ENCODE results near the gene TTF2.
A peak's percentile ranks its signal among the peaks of the same experiment; 100 is the strongest.
"Not testable (repeated sequence)": the region's sequence is repeated elsewhere in the genome, so short reads cannot be mapped to it uniquely, and the experiment has no call there.

TTF2 gene

DNA sequence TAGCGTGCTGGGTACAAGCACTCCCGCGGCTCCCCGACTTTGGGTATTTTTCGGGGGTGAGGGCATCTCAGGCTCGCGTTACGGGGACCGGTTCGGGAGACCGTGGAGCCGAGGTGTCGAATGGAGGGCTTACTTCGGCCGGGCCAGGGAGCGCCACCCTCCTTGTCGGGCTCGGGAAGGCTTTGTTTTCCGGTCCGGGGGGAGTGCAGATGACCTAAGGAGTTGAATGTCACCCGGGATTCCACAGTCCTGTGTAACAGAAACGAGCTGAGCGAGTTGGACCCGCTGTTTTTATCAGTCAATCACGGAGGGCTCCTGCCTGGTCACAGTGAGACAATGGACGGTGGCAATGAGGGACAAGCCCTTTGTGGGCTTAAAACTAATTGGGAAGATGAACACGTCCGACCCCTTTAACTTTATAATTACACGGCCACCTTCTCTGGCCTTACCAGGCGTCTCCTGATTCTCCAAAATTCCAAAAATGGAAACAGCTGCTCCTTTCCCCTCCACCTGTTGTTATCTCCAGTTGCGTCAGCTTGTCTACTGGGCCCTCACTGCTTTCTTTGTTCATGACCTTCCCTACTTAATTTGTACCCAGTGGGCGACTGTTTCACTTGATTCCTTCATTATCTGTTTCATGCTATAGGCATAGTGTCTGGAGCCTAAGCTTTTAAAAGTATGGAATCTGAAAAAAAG is 62.4 kb downstream of the TTF2 start:
- no peak for FAIRE-seq

DNA sequence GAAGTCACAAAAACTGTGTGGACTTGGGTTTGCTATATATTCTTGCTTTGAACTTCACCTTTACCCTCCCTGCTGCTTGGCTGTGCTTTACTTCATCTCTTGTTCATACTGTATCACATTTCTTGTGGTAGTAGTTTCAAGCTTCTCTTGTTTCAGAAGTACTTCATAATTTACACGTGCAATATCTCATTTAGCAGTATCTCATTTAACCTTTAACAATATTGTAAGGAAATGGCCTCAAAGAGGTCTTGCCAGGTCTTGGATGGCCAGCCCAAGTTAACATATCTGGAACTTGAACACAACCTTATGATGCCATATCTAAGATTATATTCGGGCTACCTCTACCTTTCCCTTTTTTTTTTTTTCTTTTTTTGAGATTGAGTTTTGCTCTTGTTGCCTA is 63.1 kb downstream of the TTF2 start:
- FAIRE-seq = no peak

DNA sequence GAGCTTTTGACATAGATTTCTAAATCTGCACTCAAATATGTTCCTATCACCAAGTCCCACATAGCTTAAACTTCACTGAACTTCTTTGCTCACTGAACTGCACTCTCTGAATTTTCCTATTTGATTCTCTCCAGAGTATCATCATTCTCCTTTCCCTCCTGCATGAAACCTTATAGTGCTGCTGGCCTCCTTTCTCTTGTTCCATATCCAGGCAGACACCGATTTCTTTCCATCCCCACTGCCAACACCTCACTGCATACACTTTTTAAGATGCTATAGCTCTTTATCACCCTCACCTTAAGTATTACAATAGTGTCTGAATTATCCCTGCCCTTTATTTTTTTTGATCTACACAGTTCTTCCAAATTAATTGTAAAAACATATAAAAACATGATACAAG is 64.5 kb downstream of the TTF2 start:
- no peak for FAIRE-seq

DNA sequence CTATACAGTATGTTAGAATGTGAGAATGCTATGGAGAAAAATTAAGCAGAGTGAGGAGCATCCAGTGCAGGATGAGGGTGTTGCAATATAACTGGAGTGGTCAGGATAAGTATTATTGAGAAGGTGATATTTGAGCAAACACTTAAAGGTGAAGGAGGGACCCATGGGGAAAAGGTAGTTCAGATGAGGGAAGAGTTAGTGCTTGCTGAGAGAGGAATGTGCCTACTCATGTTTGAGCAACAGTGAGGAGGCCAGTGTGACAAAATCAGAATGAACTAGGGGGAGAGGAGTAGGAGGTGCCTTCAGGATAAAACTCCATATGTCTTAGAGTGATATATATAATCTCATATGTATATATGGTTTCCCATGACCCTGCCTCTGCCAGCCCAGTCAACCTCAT is 67.7 kb downstream of the TTF2 start:
- FAIRE-seq = no peak

DNA sequence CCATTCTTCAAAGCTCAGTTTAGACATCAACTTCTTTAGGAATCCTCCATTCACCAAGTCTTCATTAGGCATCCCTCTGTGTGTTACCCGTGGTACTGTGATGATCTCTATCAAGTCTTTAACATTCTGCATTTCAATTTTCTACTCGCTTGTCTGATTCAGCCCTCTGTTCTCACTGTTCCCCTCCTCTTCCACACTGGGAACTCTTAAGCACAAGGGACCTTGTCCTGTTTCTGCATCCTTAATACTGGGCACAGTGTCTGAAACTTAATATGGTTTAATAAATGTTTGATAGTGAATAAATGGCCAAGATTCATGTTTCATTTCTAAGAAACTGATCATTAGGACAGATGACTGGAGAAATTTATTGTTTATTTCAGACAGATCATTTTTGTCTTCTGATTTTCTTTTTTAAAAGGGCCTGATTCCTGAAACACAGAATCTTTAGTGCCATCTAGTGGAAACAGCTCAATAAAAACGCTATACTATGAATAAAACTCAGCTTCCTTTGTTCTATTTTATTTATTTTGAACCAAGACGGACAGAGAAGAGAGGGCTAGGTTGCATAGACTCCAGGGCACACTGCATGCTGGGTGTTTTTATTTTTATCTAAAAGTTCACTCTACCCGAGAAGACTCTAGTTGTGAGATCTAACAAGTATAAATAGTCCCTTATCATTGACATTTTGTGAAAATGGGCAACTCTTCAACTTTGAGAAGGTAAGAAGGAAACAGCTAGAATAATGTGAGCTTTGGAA is 68.4 kb downstream of the TTF2 start:
- peak; percentile 31 for FAIRE-seq

DNA sequence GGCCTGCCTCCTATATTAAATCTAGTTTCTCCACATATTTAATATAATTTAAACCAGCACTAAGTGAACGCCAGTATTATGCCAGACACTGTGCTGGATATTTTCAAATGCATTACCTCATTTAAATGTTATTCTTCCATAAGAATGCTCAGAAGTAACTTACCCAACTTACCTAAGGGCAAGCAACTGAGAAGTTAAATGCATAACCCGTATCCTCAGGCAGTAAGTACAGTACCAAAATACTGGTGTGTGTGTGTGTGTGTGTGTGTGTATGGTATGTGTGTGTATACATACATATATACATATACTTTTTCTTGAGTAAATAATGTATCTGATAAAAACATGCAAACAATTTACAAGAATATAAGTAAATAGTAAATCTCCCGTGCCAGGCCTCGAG is 70.4 kb downstream of the TTF2 start:
- no peak for FAIRE-seq

DNA sequence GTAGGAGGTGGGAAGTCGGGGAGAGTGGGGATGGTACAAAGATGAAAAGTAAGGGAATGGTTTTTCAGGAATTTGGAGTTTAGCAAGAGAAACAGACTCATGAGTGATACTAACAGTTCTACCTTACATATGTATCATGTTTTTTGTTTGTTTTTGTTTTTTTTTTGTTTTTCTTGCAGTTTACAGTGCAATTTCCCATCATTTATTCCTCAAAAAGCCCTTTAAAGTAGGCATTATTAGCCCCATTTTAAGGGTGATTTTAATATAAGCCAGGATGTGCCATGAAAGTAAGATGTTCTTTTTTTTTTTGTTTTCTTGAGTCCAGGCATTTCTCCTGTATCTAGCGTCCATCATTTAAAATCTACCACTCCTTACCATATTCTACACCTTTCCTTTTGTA is 75.2 kb downstream of the TTF2 start:
- no peak for FAIRE-seq

DNA sequence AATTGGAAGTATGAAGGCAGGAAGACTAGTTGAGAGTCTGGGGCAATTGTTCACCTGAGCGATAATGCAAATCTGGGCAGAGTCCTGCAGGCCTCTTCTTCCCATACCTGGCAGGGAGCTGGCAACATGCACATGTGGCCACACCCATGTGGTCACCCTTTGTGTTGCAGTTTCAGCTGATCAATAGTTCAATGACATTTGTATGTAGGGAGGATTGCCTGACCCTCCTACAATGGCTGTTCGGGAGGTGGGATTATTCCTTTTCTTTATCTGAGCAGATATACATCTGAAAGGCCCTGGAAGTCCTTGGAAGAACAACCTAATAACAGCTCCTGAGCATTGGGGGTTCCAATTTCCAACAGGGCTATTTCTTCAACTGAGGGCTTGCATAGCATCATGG is 76.6 kb downstream of the TTF2 start:
- no peak for FAIRE-seq

DNA sequence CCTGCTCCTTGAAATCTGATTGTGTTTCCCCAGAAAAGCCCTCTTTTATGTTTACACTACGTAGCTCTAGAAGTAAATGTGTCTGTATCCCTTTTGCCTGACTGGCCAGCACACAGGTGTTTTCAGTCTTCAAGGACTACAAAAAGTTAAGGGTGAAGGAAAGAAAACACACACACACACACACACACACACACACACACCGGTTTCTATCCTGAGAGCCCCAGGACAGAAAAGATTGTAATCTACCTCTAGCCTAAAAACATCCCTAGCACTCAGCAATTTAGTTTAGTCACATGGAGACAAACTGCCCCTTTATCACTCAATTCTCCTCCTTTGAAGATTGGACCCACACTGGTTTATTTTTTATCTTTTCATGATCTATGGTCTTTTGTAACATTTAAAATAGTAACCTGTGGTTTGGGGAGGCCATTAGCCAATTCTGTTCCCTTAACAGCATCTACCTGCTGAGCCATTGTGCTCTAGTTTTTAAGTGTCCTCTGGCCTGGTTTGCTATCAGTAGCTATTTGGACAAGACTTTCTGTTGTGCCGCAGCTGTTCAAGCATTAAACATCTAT is 77.2 kb downstream of the TTF2 start:
- FAIRE-seq = no peak

DNA sequence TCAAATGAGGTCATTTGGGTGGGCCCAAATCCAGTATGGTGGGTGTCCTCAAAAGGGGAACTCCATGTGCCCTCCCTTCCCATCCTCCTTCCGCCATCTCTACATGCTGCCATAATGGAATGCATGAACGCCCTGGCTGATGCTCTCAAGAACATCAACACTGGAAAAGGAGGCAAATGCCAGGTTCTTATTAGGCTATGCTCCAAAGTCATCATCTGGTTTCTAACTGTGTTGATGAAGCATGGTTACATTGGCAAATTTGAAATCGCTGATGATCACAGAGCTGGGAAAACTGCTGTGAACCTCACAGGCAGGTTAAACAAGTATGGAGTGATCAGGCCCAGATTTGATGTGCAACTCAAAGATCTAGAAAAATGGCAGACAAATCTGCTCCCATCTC is 78.0 kb downstream of the TTF2 start:
- no peak for FAIRE-seq

DNA sequence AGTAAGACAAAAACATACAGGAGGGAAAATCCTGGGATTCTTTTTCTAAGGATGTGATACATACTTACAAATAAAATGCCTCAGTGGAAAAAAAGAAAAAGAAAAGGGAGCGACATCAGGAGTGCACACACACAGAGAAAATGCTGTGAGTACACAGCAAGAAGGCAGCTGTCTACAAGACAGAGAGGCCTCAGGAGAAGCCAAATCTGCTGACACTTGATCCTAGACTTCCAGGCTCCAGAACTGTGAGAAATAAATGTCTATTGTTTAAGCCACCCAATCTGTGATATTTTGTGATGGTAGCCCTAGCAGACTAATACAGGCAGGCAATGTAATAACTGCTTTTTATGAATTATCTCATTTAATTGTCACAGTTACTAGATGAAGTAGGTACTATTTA is 78.4 kb downstream of the TTF2 start:
- FAIRE-seq = no peak

DNA sequence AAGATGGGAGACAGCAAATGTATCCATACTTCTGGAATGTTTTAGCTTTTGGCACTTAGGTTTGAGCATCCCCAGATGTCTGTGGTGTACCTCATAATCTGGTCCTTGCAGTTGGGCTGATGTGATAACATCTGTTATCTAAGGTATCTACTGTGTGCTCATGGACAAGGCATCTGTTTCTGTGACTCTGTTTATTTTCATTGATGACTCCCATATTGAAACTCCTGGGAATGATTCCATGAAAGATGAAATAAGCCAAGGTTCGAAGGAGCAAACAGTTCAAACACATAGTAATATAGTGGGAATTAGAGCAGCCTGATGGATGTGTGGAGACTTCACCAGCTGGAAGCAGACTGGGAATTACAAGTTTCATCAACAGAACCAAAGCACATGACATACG is 82.1 kb downstream of the TTF2 start:
- FAIRE-seq = no peak

DNA sequence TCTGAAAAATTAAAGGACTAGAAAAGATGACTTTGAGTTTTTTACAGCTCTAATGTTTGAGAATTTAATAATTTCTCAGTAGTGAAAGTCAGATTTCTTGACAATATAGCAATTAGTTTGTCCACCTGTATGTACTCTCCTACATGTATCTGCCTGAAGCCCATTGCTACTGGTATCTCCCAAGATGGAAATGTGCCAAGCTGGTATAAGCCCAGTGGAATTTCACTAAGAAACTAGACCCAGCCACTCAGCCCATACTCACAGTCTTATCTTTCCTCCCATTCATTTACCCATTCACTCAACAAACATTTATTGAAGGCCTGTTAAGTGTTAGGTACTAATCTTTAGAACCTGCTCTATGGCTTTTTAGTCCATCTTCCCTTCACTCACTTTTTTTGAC is 83.0 kb downstream of the TTF2 start:
- no peak for FAIRE-seq

DNA sequence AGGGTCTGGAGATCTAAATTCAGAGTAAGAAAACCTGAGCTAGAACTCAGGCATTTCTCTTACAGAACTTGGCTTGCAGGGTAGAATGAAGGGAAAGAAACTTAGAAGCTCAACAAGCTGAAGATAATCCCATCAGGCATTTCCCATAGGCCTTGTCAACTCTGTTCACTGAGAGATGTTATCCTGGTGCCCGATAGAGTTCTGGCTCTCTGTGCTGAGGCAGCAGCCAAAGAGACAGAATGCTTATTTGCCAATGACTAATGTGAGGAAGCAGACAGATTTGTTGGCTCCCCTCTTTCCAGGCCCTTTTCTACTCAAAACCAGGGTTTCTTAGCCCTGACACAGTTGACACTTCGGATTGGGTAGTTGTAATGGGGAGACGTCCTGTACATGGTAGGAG is 83.7 kb downstream of the TTF2 start:
- FAIRE-seq = no peak

DNA sequence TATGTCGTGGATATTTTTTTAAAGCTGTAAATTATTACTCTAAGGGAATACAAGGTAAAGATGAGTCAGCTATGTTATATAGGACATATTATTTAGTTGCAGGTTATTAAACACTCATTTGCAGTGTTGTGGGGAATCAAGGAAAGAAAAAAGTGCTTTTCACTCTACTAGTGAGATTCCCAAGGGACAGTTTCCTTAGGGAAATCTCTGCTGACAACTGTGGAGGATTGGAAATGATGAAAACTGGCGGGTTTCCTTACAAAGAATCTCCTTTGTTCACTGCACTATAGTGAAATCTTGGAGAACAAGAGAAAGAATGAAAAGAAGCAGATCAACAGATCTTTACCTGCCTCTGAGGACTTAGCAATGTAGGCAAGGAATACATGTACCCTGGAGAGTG is 85.9 kb downstream of the TTF2 start:
- FAIRE-seq = no peak

DNA sequence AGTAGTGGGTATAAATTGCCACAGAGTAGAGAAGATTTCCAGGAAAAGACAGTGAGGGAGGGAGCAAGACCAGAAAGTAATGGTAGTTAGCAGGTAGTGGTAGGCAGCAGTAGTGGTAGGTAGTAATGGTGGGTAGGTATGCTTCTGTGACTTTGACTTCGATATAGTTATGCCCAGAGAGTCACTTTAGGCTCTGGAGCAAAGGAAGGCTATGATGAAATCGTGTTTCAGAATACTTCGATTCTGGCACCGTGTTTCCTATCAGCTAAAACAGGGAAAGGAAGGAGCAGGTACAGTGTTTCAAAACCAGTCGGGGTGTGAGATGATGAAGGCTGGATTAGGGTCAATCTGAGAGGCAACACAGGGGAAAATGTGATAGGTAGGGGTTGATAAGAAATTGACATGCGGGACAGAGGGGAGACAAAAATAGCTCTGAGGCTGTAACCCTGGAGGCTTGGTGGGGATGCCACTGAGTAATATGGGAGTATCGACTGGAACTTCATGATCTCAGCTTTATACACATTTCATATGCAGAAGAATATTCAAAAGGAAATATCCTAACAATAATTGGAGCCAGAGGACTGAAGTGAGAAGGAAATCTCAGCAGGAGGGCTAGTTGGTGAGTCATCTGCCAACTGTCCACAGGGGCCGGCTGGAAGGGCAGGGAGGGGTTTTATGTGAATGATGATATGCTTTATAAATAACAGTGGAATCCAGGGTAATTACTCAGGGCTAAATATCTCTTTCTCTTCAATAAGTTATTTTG is 86.6 kb downstream of the TTF2 start:
- FAIRE-seq = no peak

DNA sequence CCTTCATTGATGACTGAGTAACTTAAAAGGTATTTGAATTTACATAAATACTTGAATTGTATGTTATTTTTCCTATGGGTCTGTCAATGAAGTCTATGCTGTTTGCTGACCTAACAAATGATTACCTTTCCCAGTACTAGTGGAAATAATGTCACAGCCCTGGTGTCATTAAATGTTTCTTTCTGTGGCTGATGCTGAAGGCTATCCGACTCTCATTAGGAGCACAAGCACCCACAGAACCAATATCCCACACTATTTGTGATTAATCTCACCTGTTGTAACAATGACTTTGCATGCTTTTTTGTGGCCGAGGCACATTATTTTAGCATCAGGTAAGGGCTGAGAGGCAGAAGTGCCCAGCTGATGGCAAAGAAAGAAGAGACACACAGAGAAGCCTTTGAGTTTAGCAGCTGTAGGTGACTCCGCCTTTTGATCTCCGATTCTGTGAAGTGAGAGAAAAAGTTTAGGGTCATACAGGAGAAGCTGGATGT is 87.3 kb downstream of the TTF2 start:
- FAIRE-seq = no peak

DNA sequence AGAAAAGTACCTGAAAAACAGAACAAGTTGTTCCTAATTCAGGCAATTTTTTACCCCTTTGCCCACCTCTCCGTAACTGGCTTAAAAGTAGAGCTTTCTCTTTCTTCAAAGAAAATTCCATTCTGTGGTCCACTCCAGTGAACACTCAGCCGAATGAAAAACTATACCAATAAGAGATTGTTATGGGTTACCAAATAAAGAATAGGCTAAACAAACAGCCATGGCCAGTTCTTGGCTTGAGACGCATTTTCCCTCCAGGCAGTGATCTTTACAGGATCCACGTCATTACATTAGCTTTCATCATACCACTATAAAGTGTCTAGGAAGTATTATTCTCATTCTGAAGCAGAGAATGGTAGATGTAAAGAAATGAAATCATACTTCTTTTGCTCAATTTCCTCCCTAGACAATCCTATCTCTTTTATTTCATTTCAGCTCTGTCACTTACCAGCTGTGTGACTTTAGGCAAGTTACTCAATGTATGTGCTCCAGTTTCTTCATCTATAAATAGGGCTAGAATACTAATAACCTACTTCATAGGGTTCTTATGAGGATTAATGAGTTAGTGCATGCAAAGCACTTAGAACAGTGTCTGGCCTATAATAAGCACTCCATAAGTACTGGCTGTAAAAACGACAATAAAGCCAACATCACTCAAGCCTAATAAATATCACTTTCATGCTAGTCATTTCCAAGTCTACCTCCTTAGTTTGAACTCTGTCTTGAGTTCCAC is 87.9 kb downstream of the TTF2 start:
- FAIRE-seq = no peak

DNA sequence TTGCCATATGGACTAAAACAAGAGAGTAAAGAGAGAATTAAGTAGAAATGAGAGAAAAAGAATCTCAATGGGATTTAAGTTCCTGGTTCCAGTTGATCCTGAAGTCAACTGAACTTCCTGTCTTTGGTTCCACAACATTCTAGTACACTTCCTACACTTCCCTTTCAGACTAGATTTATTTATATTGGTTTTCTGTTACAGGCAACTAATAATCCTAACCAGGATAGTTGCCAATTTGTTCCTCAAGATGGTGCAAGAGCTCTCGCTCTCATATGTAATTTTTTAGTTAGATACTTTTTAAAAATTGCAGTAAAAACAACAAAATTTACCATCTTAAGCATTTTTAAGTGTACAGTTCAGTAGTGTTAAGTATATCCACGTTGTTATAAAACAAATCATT is 90.2 kb downstream of the TTF2 start:
- FAIRE-seq = no peak

DNA sequence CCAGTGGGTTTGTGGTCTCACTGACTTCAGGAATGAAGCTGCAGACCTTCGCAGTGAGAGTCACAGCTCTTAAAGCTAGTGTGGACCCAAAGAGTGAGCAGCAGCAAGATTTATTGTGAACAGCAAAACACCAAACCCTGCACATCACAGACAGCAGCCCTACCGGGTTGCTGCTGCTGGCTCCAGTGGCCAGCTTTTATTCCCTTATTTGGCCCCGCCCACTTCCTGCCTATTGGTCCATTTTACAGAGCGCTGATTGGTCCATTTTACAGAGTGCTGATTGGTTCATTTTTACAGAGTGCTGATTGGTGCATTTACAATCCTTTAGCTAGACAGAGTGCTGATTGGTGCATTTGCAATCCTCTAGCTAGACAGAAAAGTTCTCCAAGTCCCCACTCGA is 91.2 kb downstream of the TTF2 start:
- FAIRE-seq = not testable (repeated sequence)
